ENCODE measurements around the gene PPM1F.
A peak's percentile ranks its signal among the peaks of the same experiment; 100 is the strongest.

Gene PPM1F

GRCh38 chr22:21948390-21948789, 4.3 kb downstream of the PPM1F start:
- no peak for DNase-seq (ENCODE audit: low read depth)
- no peak for TF ChIP-seq CTCF (conservative IDR thresholded peaks at IDR 0.05; ENCODE audit: control insufficient read depth, insufficient read depth, low read depth, low read length)
- H3K4me3 ChIP-seq (ENCODE audit: control insufficient read depth, low read depth, low read length) = no peak overlapping the region

GRCh38 chr22:21947040-21948014, 5.3 kb downstream of the PPM1F start:
- H3K4me3 ChIP-seq (ENCODE audit: control insufficient read depth, low read depth, low read length) = no peak overlapping the region
- DNase-seq (ENCODE audit: low read depth) = peak; percentile 63
- peak; percentile 71 for TF ChIP-seq CTCF (conservative IDR thresholded peaks at IDR 0.05; ENCODE audit: control insufficient read depth, insufficient read depth, low read depth, low read length)

GRCh38 chr22:21946262-21946925, 6.3 kb downstream of the PPM1F start:
- no peak overlapping the region for H3K4me3 ChIP-seq (ENCODE audit: control insufficient read depth, low read depth, low read length)
- no peak for TF ChIP-seq CTCF (conservative IDR thresholded peaks at IDR 0.05; ENCODE audit: control insufficient read depth, insufficient read depth, low read depth, low read length)
- no peak for DNase-seq (ENCODE audit: low read depth)

- DNase-seq (ENCODE audit: low read depth) = no peak
- no peak overlapping the region for H3K4me3 ChIP-seq (ENCODE audit: control insufficient read depth, low read depth, low read length)
- no peak for TF ChIP-seq CTCF (conservative IDR thresholded peaks at IDR 0.05; ENCODE audit: control insufficient read depth, insufficient read depth, low read depth, low read length)
These were observed 7.0 kb downstream of the PPM1F start for GRCh38 chr22:21945453-21946261.

GRCh38 chr22:21944871-21945270, 7.8 kb downstream of the PPM1F start:
- DNase-seq (ENCODE audit: low read depth) = no peak
- H3K4me3 ChIP-seq (ENCODE audit: control insufficient read depth, low read depth, low read length) = no peak overlapping the region
- TF ChIP-seq CTCF (conservative IDR thresholded peaks at IDR 0.05; ENCODE audit: control insufficient read depth, insufficient read depth, low read depth, low read length) = no peak
